GM18520 (cell line): ENCODE results near the gene LIAS.
"Not testable (repeated sequence)": the region's sequence is repeated elsewhere in the genome, so short reads cannot be mapped to it uniquely, and the experiment has no call there.

Experiments used
- ATAC-seq: cut with Tn5 transposase; IDR thresholded peaks from one replicate; pipeline ENCODE4 v1.9.1; 2021; ENCODE audit not compliant: unreplicated experiment

Gene LIAS

DNA sequence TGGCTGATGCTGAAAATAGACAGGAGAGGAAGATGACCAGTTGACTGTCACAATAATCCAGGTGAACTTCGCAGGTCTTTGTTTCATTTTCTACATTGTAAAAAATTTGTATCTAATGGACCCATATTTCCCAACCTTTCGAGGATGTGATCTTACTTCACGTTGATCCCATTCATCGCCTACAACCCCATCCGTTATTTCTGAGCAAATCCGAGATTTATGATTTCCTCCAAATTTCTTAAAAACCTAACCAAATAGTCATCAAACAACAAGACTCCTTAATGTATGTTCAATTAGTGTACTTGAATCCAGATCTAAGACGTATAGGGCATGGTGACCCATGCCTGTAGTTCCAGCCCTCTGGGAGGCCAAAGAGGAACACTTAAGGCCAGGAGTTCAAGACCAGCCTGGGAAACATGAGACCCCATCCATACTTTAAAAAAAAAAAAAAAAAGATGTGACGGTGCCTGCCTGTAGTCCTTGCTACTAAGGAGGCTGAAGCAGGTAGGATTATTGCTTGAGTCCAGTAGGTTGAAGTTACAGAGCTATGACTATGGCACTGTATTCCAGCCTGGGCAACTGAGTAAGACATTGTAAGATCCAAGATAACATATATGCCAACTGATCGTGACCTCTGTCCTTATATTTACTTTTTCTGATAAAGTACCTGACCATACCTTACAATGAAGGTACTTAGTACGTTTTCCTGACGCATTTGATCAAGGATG lies 5.8 kb upstream of the LIAS start:
- ATAC-seq = no peak

DNA sequence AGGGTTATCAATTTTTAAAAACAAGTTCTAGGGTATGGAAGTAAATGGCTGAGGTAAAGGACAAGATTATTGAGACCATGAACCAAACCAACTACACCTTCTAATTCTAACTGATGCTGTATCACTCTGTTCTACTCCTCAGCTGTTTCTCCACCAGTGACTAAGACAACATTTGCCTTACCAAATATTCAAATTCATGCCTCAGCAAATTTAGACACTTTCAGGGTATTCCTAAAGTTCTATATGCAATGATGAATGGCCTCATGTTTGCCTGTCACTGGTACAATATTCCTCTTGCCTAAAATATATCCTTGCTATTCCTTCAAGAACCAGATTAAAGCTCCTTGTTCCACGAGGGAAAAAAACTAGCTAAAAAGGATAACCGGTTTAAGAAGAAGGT lies 5.1 kb upstream of the LIAS start:
- no peak for ATAC-seq

GRCh38 chr4:39455486-39455885 lies 3.4 kb upstream of the LIAS start:
- no peak for ATAC-seq

GRCh38 chr4:39456946-39457763 lies 1.7 kb upstream of the LIAS start:
- no peak for ATAC-seq

DNA sequence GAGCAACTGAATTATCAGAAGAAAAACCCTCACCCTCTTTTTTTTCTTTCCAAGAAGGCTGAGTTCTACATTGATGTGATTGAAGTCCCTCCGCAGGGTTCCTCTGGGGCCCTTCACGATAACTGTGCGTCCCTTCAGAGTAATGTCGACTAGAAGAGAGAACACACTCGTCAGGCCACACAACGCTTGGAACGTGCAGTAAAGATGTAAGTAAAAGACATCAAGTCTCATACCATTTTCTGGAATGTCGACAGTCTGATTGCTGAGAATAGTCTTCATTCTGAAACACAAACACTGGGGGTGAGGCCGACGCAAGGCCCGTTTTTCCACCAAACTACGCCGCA lies 723 bp upstream of the LIAS start:
- not testable (repeated sequence) for ATAC-seq

DNA sequence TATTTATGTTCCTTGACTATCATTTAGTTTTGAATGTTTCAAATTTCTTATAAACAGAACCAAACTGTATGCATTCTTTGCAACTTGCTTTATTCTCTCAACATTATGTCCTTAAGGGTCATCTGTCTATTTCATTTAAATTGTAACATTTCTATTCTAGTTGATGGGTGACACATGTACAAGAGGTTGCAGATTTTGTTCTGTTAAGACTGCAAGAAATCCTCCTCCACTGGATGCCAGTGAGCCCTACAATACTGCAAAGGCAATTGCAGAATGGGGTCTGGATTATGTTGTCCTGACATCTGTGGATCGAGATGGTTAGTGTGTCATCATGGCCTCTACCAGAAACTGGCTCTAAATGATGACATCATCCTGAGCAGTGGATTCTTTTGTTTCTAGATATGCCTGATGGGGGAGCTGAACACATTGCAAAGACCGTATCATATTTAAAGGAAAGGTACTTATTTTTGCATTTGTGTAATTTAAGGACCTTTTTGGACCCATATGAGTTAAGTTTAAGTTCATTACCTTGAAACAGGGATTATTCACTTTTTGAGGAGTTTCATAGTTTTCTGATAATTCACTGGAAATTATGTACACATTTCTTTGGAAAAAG lies 6.1 kb downstream of the LIAS start:
- no peak for ATAC-seq

- ATAC-seq = no peak
Observed at GRCh38 chr4:39466747-39467146, 7.9 kb downstream of the LIAS start.

DNA sequence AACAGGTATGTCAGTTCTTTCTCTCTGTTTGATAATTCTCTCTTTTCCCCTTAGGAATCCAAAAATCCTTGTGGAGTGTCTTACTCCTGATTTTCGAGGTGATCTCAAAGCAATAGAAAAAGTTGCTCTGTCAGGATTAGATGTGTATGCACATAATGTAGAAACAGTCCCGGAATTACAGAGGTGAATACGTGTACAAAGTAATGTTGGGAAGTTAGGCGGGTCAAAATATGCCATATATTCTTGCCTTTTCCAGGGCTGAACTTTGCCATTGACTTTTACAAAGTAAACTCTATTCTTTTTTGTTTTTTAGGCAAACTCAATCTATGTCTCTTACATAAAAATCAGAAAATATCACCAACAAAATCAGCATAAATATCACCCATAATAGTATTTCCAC lies 8.6 kb downstream of the LIAS start:
- no peak for ATAC-seq

- ATAC-seq = peak; percentile 82
Observed at GRCh38 chr4:39469429-39470077, 10.7 kb downstream of the LIAS start.

DNA sequence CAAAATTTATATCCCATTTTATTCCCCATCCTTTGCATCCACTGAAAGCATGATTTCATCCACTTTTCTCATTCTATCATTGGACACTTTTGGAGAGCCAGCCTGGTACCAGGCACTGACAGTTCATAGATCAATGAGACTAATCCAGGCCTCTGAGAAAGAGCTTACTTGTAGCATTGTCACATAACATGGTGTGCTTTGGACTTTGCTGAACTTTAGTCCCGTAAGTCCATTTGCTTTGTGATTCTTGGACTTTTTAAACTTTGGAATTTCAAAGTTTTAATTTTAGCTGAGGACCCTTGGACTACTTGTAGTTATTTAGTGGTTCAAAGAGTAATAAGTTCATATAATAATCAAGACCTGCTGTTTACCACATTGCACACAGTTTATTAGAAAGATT lies 11.5 kb downstream of the LIAS start:
- no peak for ATAC-seq

GRCh38 chr4:39472396-39472795 lies 13.5 kb downstream of the LIAS start:
- no peak for ATAC-seq

- ATAC-seq = no peak
Observed at GRCh38 chr4:39476187-39476895, 17.5 kb downstream of the LIAS start.

- ATAC-seq = no peak
Observed at GRCh38 chr4:39480251-39480650, 21.4 kb downstream of the LIAS start.

DNA sequence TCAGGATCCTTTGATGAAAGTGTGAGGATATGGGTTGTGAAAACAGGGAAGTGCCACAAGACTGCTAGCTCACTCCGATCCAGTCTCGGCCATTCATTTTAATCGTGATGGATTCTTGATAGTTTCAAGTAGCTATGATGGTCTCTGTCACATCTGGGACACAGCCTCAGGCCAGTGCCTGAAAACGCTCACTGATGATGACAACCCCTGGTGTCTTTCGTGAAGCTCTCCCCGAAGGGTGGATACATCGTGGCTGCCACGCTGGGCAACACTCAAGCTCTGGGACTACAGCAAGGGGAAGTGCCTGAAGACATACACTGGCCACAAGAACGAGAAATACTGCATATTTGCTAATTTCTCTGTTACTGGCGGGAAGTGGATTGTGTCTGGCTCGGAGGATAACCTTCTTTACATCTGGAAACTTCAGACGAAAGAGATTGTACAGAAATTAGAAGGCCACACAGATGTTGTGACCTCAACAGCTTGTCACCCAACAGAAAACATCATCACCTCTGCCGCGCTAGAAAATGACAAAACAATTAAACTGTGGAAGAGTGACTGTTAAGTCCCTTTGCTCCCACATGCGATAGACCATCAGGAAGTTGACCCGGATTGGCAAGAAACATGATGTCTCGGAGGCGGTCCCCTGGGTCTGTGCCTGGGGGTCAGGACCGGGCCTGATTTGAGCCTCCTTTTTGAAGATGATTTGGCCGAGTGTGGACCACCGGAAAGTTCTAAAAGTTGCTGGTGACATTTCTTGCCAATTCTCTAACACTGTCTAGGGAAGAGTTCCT lies 22.2 kb downstream of the LIAS start:
- no peak for ATAC-seq

DNA sequence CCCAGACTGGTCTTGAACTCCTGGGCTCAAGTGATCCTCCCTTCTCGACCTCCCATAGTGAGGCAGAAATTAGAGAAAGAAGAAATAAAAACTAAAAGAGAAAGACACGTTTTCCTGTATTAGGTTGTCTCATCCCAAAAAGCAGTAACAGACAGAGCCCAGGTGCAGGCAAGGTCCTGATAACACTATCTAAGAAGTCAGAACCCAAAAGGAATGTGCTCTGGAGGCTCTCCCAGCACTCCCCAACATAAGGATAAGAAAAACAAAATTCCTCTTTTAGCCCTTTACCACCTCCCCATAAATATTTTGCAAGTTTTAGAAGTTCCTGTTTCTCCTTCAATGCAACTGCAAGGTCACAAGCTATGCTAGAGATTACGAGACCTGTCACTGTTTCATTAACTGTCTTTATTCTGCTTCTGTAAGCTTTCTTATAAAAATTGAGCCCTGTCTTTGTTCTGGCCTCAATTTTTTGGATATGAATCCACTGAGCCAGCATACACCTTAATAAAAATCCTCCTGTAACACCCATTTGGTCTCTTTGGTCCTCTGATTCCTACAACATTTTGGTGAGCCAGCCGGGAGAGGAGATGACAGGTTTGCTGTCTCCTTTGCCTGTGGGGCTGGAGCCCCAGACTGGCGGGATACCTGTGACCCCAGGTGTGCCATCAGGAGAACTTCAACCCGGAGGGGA lies 25.9 kb downstream of the LIAS start:
- no peak for ATAC-seq

DNA sequence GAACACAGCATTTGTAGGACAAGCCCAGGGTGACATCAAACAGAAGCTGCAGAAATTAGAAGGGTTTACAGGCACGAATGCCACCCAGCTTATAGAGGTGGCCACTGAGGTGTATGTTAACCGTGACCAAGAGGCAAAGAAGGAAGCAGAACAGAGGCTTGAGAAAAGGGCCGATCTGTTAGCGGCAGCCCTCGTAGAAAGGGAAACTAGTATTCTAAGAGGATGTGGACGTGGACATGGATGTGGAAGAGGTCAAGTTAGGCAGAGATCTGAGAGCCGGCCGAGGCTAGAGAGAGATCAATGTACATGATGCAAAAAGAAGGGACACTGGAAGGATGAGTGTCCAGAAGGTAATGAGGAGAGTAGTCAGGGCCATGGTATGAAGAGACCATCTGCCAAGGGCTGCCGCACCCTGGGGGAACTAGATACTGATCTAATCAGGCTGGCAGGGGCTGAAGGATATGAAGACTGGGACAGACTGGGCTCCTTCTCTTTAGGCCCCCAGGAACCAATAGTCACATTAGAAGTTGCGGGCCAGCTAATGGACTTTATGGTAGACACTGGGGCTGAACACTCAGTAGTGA lies 27.5 kb downstream of the LIAS start:
- ATAC-seq = no peak

DNA sequence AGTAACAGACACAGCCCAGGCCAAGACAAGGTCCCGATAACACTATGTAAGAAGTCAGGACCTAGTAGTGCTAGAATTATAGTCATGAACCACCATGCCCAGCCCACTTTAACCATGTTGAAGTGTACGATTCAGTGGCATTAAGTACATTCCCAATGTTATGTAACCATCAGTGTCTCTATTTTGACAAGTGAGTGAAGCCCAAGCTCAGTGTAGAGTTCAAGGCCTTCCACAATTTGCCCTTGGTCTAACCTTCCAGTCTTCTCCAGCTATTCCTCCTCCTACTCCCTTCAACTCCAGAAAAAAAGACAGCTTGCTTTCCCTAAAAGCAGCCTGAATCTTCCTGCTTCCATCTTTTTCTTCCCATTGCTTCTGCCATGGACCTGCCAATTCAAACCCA lies 31.5 kb downstream of the LIAS start:
- ATAC-seq = no peak

GRCh38 chr4:39494354-39494753 lies 35.5 kb downstream of the LIAS start:
- no peak for ATAC-seq

DNA sequence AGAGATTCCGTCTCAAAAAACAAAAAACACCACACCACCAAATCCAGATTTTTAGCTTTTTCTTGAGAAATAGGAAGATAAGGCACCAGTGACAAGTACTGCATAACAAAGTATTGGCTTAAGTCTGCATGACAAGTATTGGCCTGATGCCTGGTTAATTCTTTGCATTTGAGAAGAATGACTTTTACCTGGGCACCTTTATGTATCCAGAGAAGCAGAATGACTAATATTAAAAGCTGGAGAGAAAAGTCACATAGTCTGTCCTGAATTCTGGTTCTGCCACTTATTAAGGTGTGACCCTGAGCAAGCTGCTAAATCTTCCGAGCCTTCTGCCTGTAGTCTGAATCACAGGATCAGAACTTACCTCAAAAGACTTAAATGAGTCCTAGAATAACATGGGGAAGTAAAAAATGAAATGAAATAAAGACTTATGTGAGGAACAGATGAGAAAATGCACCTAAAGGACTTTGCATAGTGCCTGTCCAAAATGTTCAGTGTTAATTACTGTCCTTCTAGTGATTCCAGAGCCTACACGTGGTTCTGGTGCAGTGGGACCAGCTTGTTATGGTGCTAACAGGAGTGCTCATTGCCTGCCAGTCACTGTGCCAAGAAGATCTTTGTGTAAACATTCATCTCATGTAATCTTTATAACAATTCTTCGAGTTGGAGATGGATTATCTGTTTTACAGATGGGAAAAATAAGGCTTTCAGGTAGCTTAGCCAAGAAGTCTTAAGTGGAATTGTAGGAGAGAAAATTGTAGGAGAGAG lies 36.8 kb downstream of the LIAS start:
- ATAC-seq = no peak
